Right cardiac atrium (tissue), 5 donors: ENCODE data around the gene SMOC2. TPM values are rescaled to one million over a fixed set of nuclear protein-coding genes. Genes with fewer than 3 reads are reported as not detected.

Source experiments
- ATAC-seq, 2 donors: fragments of 200-7000 bp; cut with Tn5 transposase; one replicate each; pipeline versions ENCODE4 v1.8.0 to v1.9.1; 2020; ENCODE audit warnings: moderate library complexity in 2 of 2, mild to moderate bottlenecking in 1 of 2
- DNase-seq, 3 donors: peaks; one replicate each; pipeline ENCODE4 v3.0.0-alpha.2; 2020
- H3K27ac ChIP-seq: one replicate; pipeline ENCODE4 v1.5.1; 2013; ENCODE audit warnings: mild to moderate bottlenecking, low read length, control low read depth, moderate library complexity
- H3K27me3 ChIP-seq: one replicate; pipeline ENCODE4 v1.6.1; 2013; ENCODE audit not compliant: control insufficient read depth, insufficient read depth
- H3K4me1 ChIP-seq: one replicate; pipeline ENCODE4 v1.6.1; 2013; ENCODE audit warnings: low read length; ENCODE audit not compliant: control insufficient read depth, insufficient read depth
- H3K4me3 ChIP-seq: one replicate; pipeline ENCODE4 v1.5.1; 2013; ENCODE audit warnings: low read length, control low read depth
- H3K9me3 ChIP-seq: one replicate; pipeline ENCODE4 v1.6.1; 2013; ENCODE audit warnings: low read length; ENCODE audit not compliant: control insufficient read depth
- WGBS: extraction: QIAGEN DNeasy Blood & Tissue Kit; methylation state at CpG from one replicate; pipeline ENCODE4 v1.1.7; 2013; 5-methylcytosine and 5-hydroxymethylcytosine counted together
- intact Hi-C, 4 donors: fragments of 100-400 bp; cut with DNase I; formaldehyde crosslinking; loops; one replicate each; pipeline versions ENCODE4 v1.11.0 to v1.14.0; 2022 to 2023
- polyA plus RNA-seq: library from polyadenylated mRNA; stranded (reverse); fragments of 200-250 nt; gene quantifications from one replicate; pipeline ENCODE4 v1.2.3, GENCODE V29; 2013
- total RNA-seq, 4 donors: library from RNA; stranded (reverse); fragmentation: NEBNext Ultra II Directional; extraction: Animal tissue kit (Norgen Biotek cat#: 25700); gene quantifications; one replicate each; pipeline ENCODE4 v1.2.1, GENCODE V29; 2021
- donor health status: healthy with polysubstance abuse.
- donor health status: DM: no; HTN: yes; CAD: no.
- donor health status: DM: no; HTN: no; CAD: no.
- donor health status: DM: no; HTN: yes; CAD: no; lungs with severe emphysema.
- donor health status: DM: yes; HTN: yes; CAD: no.

SMOC2 gene
- total and polyA plus RNA-seq, 5 donors: 6.0 to 16.7 (median 10.9) TPM

DNA sequence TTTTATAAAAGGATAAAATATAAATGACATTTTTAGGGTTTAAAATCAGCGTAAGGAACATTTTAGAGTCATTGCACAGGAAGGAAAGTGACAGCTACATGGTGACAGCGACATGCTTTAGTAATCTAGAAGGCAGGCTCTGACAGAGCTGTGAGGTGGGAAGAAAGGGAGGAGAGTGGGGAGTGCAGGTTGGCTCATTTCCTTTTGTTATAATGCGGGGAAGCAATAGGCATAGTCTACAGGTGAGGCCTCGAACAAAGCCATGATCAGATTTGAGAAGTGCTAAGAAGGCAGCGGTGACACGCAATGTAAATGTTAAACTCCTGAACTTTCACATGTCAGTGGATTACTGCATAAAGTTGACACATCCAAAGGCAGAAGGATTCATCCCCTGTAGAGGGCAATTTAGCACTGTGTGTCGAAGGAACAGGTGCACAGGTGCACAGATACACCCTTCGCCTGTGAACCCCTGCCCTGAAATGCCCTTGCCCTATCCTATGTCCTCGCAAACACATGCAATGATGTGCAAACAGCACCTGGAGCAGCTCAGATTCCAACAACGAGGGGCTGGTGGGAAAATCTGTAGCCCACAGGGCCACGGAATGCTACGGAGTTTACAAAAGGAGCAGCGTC is 32.4 kb upstream of the SMOC2 start:
- Histone ChIP-seq H3K4me1 (no peaks in the 10 kb centered on the region), H3K4me3 (no peak overlapping the region), H3K9me3 (no peaks in the 10 kb centered on the region), H3K27ac (no peak overlapping the region), H3K27me3 (no peaks in the 10 kb centered on the region)
- ATAC-seq: no peak
- intact Hi-C loops: no loop called here
- DNase-seq: no peak
- 78% methylated on average over 13 of the region's 13 CpGs for WGBS

DNA sequence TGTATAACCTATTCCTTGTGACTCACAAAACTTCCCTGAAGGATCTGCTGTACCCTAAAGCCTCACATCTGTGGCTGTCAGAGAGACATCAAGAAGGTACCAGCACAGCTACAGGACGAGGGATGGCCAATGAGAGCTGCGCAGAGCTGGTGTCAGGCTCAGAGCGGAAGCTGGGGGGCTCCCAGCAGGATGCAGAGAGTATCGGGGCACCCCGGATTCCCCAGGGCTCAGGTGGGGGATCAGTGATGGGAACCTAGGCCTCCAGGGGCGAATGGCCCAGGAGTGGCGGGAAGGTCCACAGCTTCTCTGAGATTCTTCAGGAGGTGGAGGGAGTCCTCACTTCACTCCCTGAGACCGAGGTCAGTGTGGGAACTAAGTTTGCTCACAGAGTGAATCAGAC is 30.9 kb upstream of the SMOC2 start:
- Histone ChIP-seq H3K27ac (no peak overlapping the region), H3K4me1 (no peaks in the 10 kb centered on the region), H3K27me3 (no peaks in the 10 kb centered on the region), H3K4me3 (no peak overlapping the region), H3K9me3 (no peaks in the 10 kb centered on the region)
- DNase-seq (no peak), ATAC-seq (no peak)
- WGBS: 76% methylated on average over 8 of the region's 8 CpGs
- intact Hi-C loops: no loop called here

DNA sequence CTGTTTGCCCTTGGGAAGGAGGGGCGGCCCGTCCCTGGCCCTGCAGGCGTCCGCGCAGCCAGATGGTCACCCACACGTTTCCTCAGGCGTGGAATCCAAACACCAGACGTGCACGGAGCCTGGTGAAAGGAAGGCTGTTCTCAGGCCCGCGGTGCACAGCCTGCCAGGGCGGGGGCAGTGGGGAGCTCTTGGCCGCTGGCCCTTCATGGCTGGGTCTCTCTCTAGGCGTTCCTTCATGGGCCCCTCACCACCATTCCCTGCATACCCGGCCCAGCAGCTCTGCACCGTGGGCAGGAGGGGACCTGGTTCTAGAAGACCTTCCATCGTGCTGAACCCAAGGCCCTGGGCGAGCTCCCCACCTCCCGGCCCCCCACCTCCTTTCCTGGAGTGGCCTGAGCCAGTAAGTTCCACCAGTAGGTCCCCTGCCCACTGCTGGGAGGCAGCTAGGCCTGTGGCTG is 30.4 kb upstream of the SMOC2 start:
- DNase-seq (peak in 1 of 3 donors; percentile 66), ATAC-seq (peak in 1 of 2 donors; percentile 32)
- H3K27ac ChIP-seq: no peak overlapping the region
- H3K9me3 ChIP-seq: no peaks in the 10 kb centered on the region
- no peak overlapping the region for H3K4me3 ChIP-seq
- 69% methylated on average over 19 of the region's 19 CpGs for WGBS
- H3K27me3 ChIP-seq: no peaks in the 10 kb centered on the region
- intact Hi-C loops: no loop called here
- H3K4me1 ChIP-seq: no peaks in the 10 kb centered on the region

DNA sequence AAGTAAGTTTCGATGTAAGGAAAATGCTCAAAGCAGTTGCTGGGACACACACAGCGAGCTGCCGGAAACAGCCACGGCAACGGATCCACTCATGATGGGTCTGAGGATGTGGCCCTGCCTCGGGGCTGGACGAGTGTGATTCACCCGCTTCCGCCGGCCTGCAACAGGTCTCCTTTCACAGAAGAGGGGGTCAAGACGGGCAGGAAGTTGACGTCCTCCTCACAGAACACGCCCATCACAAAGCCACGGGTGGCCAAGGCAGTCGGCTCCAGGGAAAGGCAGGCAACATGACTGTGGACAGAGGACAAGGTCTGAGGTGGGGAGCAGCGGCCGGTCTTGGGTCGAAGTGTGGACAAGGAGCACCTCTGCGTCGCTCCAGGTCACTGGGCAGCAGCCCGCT is 29.9 kb upstream of the SMOC2 start:
- Histone ChIP-seq H3K27me3 (no peaks in the 10 kb centered on the region), H3K27ac (no peak overlapping the region), H3K4me3 (no peak overlapping the region), H3K4me1 (no peaks in the 10 kb centered on the region), H3K9me3 (no peaks in the 10 kb centered on the region)
- WGBS: 92% methylated on average over 21 of the region's 21 CpGs
- DNase-seq (no peak), ATAC-seq (no peak)
- intact Hi-C loops: no loop called here

DNA sequence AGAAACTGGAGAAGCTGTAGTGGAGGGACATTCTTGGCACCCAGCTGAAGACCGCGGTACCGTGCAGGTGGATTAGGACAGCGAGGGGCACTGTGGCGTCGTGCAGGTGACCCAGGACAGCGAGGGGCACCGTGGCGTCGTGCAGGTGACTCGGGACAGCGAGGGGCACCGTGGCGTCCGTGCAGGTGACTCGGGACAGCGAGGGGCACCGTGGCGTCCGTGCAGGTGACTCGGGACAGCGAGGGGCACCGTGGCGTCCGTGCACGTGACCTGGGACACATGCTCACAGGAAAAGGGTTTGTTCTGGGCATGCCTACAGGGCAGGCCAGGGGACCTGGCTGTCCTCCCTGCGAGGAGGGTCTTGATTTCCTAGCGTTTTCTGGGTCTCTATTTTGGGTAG is 29.2 kb upstream of the SMOC2 start:
- no peaks in the 10 kb centered on the region for H3K27me3 ChIP-seq
- no peak overlapping the region for H3K4me3 ChIP-seq
- no peaks in the 10 kb centered on the region for H3K9me3 ChIP-seq
- intact Hi-C loops: no loop called here
- DNase-seq (no peak), ATAC-seq (no peak)
- 88% methylated on average over 27 of the region's 28 CpGs for WGBS
- no peaks in the 10 kb centered on the region for H3K4me1 ChIP-seq
- no peak overlapping the region for H3K27ac ChIP-seq

DNA sequence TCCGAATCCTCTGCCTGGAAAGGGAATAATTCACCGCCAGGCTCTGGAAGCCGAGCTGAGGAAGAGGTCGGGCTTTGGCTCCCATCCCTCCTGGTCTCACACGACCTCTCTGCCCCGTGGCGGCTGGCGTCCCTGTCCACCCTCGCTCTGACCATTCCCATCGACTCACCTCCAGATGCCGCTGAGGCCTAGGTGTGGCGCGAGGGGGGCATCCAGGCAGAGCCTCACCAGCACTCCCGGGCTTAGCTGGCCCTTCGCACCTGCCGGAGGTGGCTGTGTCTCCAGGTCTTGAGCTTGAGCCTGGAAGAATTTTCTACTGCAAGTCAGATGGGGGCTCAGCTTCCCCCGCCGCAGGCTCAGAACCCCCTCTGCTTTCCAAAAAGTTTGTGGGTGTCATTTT is 28.5 kb upstream of the SMOC2 start:
- Histone ChIP-seq H3K9me3 (no peaks in the 10 kb centered on the region), H3K4me1 (peaks cover 3% of the 10 kb centered on the region), H3K4me3 (no peak overlapping the region), H3K27me3 (no peaks in the 10 kb centered on the region), H3K27ac (no peak overlapping the region)
- DNase-seq (no peak), ATAC-seq (no peak)
- 96% methylated on average over 18 of the region's 18 CpGs for WGBS
- intact Hi-C loops: no loop called here

DNA sequence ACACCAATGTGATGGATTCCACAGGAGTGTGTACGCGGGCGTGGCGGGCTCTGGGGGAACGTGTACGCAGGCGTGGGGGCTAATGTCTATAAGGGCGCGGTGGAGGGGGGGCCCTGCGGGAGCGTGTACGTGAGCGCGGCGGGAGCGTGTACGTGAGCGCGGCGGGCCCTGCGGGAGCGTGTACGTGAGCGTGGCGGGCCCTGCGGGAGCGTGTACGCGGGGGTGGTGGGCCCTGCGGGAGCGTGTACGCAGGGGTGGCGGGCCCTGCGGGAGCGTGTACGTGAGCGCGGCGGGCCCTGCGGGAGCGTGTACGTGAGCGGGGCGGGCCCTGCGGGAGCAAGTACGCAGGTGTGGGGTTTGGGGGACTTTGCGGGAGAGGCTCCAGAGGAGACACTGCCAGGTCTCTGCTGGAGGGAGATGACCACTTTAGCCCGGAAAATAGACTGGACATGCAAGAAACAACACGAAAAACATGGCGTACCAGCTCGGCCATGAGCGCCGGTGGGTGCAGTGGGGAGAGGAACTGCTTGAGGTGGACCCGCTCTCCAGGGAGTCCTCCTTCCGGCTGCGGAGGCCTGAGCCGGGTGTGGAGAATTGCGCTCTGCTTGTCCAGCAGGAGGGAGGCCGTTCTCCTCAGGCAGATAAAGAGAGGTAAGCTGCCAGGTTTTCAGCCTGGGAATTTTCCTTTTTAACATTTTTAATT is 27.8 kb upstream of the SMOC2 start:
- H3K27me3 ChIP-seq: no peaks in the 10 kb centered on the region
- intact Hi-C loops: no loop called here
- H3K27ac ChIP-seq: no peak overlapping the region
- H3K9me3 ChIP-seq: no peaks in the 10 kb centered on the region
- ATAC-seq (no peak), DNase-seq (no peak)
- 91% methylated on average over 59 of the region's 59 CpGs for WGBS
- no peak overlapping the region for H3K4me3 ChIP-seq
- peaks cover 3% of the 10 kb centered on the region for H3K4me1 ChIP-seq

DNA sequence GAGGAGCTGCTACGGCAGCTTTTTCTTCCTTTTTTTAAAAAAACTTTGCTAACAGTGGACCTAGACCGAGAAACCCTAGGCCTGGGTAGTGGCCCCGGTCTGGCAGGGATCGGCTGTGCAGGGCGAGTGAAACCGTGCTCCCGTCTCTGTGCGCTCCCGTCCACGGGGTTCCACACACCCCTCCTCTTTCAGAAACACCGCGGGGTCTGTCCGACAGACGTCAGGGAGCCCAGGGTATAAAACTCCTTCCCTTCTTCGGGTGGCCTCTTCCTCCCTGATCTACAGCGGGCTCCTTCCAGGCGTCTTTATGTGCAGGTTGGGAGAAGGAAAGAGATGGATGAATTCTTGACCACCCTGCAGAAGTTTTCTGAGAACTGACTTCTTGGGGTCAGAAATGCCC is 27.1 kb upstream of the SMOC2 start:
- intact Hi-C loops: no loop called here
- WGBS: 89% methylated on average over 17 of the region's 17 CpGs
- no peaks in the 10 kb centered on the region for H3K27me3 ChIP-seq
- no peaks in the 10 kb centered on the region for H3K9me3 ChIP-seq
- H3K27ac ChIP-seq: no peak overlapping the region
- ATAC-seq (no peak), DNase-seq (no peak)
- H3K4me1 ChIP-seq: peaks cover 7% of the 10 kb centered on the region
- no peak overlapping the region for H3K4me3 ChIP-seq

DNA sequence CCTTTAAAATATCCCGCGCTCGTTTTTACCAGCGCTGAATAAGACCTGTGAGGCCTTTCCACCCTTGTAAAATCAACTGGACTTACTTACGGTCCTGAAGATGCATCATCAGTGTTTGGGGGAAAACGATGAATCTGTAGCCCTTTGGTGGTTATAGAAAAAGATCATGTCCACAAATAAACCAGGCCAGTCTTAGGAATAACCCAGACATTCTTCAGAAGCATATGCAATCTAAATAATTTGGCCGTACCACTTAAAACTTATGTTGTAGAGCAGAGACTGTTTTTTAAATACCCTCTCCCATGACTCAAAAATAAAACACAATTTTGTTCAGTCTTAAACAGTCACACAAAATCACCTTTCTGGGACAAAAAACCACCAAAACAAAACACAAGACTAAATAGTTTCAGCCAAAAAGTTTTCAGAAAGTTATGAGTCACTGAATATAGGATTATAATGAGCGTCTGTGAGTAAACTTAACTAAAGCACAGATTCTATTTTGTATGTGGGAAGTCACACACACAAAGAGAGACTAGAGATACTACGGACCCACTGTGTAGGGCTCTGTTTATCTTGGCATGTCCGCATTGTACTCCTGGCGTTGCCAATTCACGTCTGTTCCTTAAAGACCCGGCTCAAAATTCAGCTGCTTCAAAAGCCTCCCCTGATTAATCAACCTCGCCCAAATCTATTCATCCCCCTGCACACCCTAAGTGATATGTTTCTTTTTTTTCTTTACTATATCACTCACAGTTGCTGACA is 26.5 kb upstream of the SMOC2 start:
- 54% methylated on average over 14 of the region's 14 CpGs for WGBS
- no peak overlapping the region for H3K27ac ChIP-seq
- H3K9me3 ChIP-seq: no peaks in the 10 kb centered on the region
- H3K4me3 ChIP-seq: no peak overlapping the region
- peak in 1 of 2 donors; percentile 19 for ATAC-seq
- no peak for DNase-seq
- no peaks in the 10 kb centered on the region for H3K27me3 ChIP-seq
- peaks cover 7% of the 10 kb centered on the region for H3K4me1 ChIP-seq
- intact Hi-C loops: no loop called here

DNA sequence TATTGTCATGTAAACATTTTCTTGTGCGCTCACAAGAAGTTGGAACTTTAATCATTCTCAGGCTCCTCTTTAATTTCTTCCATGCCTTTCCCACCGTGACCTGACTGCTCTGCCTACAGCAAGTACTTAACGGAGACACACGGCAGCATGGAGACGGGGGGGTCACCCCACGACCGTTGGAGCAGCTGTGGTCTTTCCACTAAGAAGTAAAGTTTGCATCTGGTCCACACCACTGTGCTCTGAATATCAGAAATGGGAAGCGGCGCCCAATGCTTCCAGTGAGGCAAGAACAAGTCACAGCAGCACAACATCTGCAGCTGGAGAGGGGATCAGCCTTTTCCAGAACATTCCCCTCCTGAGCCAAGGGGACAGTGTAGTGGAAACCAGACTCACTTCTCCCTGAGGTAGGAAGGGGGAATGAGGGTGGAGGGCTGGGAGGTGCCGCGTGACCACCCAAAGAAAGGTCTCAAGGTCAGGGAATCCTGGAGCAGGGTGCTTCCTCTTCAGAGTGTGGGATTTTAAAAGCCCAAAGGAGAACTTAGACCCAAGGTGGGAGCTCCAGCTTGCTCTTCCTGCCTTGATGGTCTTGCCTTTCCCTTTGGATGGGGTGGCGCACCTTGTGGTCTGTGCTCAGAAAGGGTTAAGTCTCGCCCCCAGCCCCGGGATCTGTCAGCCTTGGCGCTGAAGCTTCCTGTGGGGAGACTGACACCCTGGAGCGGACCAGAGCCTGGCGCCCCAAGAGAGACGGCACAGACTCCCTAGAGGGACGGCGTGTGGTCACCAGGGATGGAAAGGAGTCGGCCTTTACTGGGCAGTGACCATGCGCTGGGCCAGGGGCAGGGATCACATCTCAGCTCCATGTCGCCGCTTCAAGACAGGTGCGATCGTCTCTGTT is 25.6 kb upstream of the SMOC2 start:
- Histone ChIP-seq H3K4me3 (no peak overlapping the region), H3K27ac (no peak overlapping the region), H3K27me3 (no peaks in the 10 kb centered on the region), H3K9me3 (no peaks in the 10 kb centered on the region), H3K4me1 (peaks cover 7% of the 10 kb centered on the region)
- no peak for DNase-seq
- intact Hi-C loops: no loop called here
- no peak for ATAC-seq
- 65% methylated on average over 26 of the region's 26 CpGs for WGBS
